Esophagus (tissue), 2 donors: ENCODE data around the gene GNAZ. TPM values are rescaled to one million over a fixed set of nuclear protein-coding genes. Genes with fewer than 3 reads are reported as not detected.
"Not testable (repeated sequence)": the region's sequence is repeated elsewhere in the genome, so short reads cannot be mapped to it uniquely, and the experiment has no call there.

Source experiments
- H3K27ac ChIP-seq, 2 donors: one replicate each; pipeline ENCODE4 v1.5.1; 2013; ENCODE audit warnings: low read depth in 2 of 2, mild to moderate bottlenecking in 2 of 2, inconsistent platforms in 1 of 2, low read length in 1 of 2, moderate library complexity in 1 of 2
- H3K27me3 ChIP-seq, 2 donors: one replicate each; pipeline ENCODE4 v1.6.1; 2013; ENCODE audit warnings: low read length in 2 of 2, control low read depth in 1 of 2, mild to moderate bottlenecking in 1 of 2; ENCODE audit not compliant: insufficient read depth in 2 of 2, control insufficient read depth in 1 of 2
- H3K36me3 ChIP-seq, 2 donors: one replicate each; pipeline ENCODE4 v1.6.1; 2013; ENCODE audit warnings: low read length in 1 of 2; ENCODE audit not compliant: control insufficient read depth in 2 of 2, insufficient read depth in 2 of 2
- H3K4me1 ChIP-seq, 2 donors: one replicate each; pipeline ENCODE4 v1.6.1; 2013; ENCODE audit warnings: low read length in 1 of 2; ENCODE audit not compliant: control insufficient read depth in 2 of 2, insufficient read depth in 2 of 2
- H3K4me3 ChIP-seq, 2 donors: one replicate each; pipeline ENCODE4 v1.5.1; 2013; ENCODE audit warnings: low read length in 2 of 2, mild to moderate bottlenecking in 2 of 2, low read depth in 1 of 2, moderate library complexity in 1 of 2
- H3K9me3 ChIP-seq, 2 donors: one replicate each; pipeline ENCODE4 v1.6.1; 2013; ENCODE audit warnings: mild to moderate bottlenecking in 2 of 2, low read depth in 1 of 2, low read length in 1 of 2, moderate library complexity in 1 of 2; ENCODE audit not compliant: control insufficient read depth in 2 of 2, insufficient read depth in 1 of 2
- WGBS, 2 donors: extraction: QIAGEN DNeasy Blood & Tissue Kit; methylation state at CpG; one replicate each; pipeline ENCODE4 v1.1.7; 2013; 5-methylcytosine and 5-hydroxymethylcytosine counted together
- polyA plus RNA-seq, 2 donors: library from polyadenylated mRNA; stranded (reverse); fragments of 200-250 nt; gene quantifications; one replicate each; pipeline ENCODE4 v1.2.3, GENCODE V29; 2013
- donor health status: healthy with polysubstance abuse.
- donor health status: Bipolar disorder and iron deficiency.

The GNAZ gene
- 1 to 10 TPM in 1 of 2 donors, under 1 TPM in 1; 0.83 to 1.6 TPM for polyA plus RNA-seq

DNA sequence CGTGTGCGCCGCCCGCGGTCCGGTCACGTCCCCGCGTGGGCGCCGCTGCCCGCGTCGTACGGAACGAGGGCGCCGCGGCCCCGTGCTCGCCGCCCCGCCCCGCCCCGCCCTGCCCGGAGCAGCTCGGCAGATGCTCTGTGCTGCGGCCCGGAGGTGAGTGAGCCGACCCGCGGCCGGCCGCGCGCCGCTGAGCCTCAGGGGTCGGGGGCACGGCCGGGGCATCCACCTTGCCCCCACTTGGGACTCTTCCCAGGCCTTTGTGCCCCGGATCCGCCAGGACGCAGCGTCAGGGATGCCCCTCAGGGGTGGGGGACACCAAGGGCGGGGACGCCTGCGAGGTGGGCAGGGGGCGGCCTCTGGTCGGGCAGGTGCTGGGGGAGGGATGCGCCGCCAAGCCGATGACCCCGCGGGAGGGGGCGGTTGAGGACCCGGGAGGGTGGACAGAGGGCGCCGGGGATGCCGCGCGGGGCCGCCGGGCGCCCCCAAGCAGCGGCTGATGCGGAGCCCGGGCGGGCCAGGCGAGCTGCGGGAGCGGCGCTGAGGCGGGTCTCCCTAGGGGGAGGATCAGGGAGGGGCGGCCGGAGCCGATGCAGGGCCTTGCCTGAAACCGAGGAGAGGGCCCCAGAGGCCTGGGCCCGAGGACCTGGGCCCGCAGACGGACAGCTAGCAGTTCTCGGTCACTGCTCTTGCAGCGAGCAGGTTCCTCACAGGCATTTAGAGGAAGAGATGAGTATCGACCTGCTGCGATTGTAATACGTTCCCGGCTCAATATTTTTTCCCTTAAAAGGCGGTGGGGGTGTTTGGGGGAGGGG, at the start of gene GNAZ:
GNAZ (plus strand) TSS at position 102 of the 812 bp plus-strand sequence. CDS start 25,177 bp downstream, outside the sequence.
- H3K4me3 ChIP-seq, result peak within 1 kb of the TSS; percentile 36 to 41
- WGBS, 2 donors, result 2 to 5% methylated on average over 50 to 87 of the region's 87 CpGs
- no peak within 1 kb of the TSS for H3K27ac ChIP-seq
- no peaks in the 10 kb centered on the region for H3K36me3 ChIP-seq
- no peaks in the 10 kb centered on the region for H3K9me3 ChIP-seq
- no peaks in the 10 kb centered on the region for H3K27me3 ChIP-seq
- H3K4me1 ChIP-seq, result no peaks in the 10 kb centered on the region

DNA sequence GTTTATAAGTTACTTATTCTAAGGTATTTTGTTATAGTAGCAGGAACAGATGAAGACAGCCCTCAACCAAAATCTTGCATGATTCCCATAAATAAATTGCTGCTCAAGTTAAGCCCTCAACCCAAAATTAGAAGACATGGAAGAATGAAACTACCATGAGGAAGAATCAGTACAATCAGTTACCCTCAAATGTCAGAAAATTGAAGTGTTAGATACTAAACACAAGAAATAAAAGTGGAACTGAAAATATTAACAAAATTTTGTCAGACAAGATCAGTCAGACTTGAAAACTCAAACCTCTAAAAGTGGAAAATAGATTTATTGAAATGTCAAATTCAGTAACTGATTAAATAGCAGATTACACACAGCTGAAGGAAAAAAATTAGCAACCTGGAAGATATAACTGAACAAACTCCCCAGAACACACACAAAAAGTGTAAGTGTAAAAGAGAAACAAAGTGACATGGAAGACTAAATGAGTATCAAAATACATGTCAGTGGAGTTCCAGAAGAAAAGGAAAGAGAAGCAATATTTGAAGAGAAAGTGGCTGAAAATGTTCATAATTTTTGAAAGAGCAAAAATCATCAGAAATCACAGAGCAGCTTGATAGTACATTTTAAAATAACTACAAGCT, 49.5 kb upstream of the GNAZ start:
- Histone ChIP-seq H3K27ac (no peak overlapping the region), H3K4me1 (no peaks in the 10 kb centered on the region), H3K4me3 (no peak overlapping the region), H3K9me3 (no peaks in the 10 kb centered on the region), H3K36me3 (no peaks in the 10 kb centered on the region), H3K27me3 (no peaks in the 10 kb centered on the region)

DNA sequence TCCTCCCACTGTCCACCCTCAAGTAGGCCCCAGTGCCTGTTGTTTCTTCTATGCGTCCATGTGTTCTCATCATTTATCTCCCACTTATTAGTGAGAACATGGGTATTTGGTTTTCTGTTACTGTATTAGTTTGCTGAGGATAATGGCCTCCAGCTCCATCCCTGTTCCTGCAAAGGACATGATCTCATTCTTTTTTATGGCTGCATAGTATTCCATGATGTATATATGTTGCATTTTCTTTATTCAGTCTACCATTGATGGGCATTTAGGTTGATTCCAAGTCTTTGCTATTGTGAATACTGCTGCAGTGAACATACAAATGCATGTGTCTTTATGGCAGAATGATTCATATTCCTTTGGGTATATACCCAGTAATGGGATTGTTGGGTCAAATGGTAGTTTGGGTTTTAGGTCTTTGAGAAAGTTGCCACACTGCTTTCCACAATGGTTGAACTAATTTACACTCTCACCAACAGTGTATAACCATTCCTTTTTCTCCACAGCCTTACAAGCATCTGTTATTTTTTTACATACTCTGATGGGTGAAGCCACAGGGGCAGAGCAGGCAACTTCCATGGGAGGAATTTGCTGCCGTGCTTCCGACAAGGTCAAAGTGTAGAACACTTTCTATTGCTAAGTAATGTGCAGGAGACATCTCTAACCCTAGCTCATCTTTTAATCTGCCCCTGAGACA, 48.5 kb upstream of the GNAZ start:
- not testable (repeated sequence) for H3K27ac ChIP-seq, H3K27me3 ChIP-seq, H3K4me1 ChIP-seq, H3K36me3 ChIP-seq, H3K9me3 ChIP-seq, H3K4me3 ChIP-seq
- 58 to 68% methylated on average over 3 of the region's 3 CpGs for WGBS, 2 donors

DNA sequence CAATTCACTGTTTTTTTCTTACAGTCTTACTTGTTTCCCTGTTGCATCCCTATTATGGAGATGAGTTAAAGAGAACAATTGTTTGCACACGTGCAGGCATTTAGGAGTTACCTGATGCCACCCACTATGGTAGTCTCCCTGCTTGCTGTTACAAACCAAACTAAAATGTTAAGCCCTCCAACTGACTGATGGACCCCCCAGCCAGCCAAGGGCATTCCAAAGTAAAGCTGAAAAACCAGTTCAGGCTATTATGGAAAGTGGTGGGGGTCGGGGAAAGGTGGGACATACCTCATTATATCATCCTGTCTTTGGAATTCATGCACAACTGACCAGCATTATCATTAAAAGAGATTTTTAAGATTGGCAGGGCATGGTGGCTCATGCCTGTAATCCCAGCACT, 47.0 kb upstream of the GNAZ start:
- no peak overlapping the region for H3K27ac ChIP-seq
- peaks cover 0 to 4% of the 10 kb centered on the region in 2 donors for H3K4me1 ChIP-seq
- WGBS, 2 donors, result 50 to 59% methylated on average over 2 of the region's 2 CpGs
- H3K4me3 ChIP-seq, result no peak overlapping the region
- no peaks in the 10 kb centered on the region for H3K36me3 ChIP-seq
- H3K27me3 ChIP-seq, result no peaks in the 10 kb centered on the region
- H3K9me3 ChIP-seq, result no peaks in the 10 kb centered on the region

DNA sequence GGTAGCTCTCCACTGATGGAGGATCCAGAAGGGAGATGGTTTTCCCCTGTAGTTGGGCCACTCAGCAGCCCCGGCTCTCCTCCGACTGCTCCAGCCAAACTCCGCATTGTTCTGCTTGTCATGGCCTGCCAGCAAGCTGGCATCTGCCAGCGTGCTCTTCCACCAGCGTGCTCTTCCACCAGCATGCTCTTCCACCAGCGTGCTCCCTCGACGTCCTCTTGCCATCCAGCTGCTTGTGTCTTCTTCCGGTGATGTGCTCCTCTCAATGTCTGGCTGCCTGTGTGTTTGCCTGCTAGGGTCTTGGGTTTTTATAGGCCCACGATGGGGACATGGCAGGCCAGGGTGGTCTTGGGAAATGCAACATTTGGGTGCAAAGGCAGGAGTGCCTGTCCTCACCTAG, 43.5 kb upstream of the GNAZ start:
- peaks cover 0 to 4% of the 10 kb centered on the region in 2 donors for H3K4me1 ChIP-seq
- H3K9me3 ChIP-seq, result no peaks in the 10 kb centered on the region
- no peak overlapping the region for H3K4me3 ChIP-seq
- no peaks in the 10 kb centered on the region for H3K27me3 ChIP-seq
- H3K36me3 ChIP-seq, result no peaks in the 10 kb centered on the region
- H3K27ac ChIP-seq, result no peak overlapping the region
- WGBS, 2 donors, result 65 to 82% methylated on average over 10 of the region's 10 CpGs

DNA sequence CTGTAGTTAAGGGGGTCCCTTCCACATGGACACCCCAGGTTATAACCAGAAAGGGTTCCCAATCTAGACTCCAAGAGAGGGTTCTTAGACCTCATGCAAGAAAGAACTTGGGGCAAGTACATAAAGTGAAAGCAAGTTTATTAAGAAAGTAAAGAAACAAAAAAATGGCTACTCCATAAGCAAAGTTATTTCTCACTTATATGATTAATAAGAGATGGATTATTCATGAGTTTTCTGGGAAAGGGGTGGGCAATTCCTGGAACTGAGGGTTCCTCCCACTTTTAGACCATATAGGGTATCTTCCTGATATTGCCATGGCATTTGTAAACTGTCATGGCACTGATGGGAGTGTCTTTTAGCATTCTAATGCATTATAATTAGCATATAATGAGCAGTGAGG, 42.5 kb upstream of the GNAZ start:
- H3K36me3 ChIP-seq, H3K27ac ChIP-seq, H3K4me3 ChIP-seq, H3K4me1 ChIP-seq, H3K9me3 ChIP-seq, H3K27me3 ChIP-seq: not testable (repeated sequence)

DNA sequence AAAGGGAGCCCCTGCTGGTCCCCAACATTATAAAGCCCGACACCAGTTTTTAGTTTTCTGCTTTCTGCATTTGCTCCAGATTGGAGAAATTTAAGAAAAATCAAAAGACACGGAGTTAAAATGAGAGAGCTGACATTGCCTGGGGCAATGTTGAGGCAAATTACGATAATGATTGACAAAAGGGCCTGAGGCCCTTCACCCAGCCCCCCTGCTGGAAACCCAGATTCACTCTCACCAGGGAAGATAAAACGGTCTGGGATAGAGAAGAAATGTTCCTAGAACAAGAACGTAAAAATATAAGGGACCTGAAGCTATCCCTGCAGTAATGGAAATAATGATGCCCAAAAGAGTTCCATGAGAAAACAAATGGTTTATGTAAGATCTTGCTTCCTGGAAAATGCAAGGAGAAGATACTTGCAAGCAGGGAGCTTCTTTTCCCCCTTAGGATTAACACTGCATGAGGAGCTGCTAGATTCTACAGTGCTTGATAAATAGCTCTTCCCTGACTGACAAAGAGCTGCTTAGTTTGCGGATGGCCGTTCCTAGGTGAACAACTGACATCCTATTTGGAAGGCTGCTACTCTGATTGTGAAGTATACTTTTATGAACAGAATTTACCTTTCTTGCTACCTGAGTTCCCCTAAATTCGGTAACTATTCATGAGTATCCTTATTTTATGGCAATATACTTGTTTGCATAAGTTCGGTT, 40.6 kb upstream of the GNAZ start:
- Histone ChIP-seq H3K27ac (no peak overlapping the region), H3K27me3 (no peaks in the 10 kb centered on the region), H3K9me3 (no peaks in the 10 kb centered on the region), H3K4me1 (peaks cover 0 to 4% of the 10 kb centered on the region in 2 donors), H3K36me3 (no peaks in the 10 kb centered on the region), H3K4me3 (no peak overlapping the region)
- WGBS, 2 donors, result 69 to 70% methylated on average over 9 of the region's 9 CpGs

DNA sequence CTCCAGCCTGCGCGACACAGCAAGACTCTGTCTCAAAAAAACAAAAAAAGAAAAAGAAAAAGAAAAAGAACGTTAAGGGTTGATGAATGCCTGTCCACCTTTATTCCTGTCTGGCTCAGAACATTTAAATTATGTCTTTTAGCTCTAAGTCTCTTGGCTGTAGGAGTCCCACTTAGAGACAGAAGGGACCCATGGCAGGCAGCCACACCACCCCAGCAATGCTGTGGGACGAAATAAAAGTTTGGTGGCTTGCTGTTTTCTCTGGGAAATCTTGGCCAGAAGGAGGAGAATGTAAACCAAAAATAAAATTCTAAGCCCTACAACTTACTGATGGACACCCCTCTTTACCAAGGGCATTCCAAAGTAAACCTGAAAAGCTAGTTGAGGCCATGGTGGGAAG, 38.9 kb upstream of the GNAZ start:
- no peak overlapping the region for H3K4me3 ChIP-seq
- H3K27me3 ChIP-seq, result no peaks in the 10 kb centered on the region
- H3K36me3 ChIP-seq, result no peaks in the 10 kb centered on the region
- no peaks in the 10 kb centered on the region for H3K9me3 ChIP-seq
- H3K4me1 ChIP-seq, result peaks cover 0 to 4% of the 10 kb centered on the region in 2 donors
- H3K27ac ChIP-seq, result no peak overlapping the region
- WGBS, 2 donors, result 82% methylated on average over 4 of the region's 4 CpGs

DNA sequence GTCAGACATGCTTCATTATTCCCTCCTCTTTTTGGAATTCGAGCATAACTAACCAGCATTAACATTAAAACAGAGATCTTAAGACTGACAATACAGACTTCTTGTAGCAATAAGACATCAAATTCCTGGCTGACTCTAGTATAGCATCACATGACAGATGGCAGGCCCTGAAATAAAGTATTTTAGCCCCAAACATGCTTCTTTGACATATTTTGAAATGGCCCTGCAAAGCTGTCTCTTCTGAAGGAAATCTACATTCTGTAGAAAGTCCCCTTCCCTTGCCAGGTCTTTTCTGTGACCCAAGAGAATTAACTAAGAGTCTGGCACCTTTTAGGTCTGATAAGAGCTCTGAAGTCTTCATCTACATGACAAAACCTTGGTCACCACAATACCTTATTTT, 38.5 kb upstream of the GNAZ start:
- Histone ChIP-seq H3K27me3 (no peaks in the 10 kb centered on the region), H3K4me1 (peaks cover 0 to 2% of the 10 kb centered on the region in 2 donors), H3K27ac (no peak overlapping the region), H3K9me3 (no peaks in the 10 kb centered on the region), H3K4me3 (no peak overlapping the region), H3K36me3 (no peaks in the 10 kb centered on the region)
- 60 to 69% methylated on average over 1 of the region's 1 CpG for WGBS, 2 donors
